ENCODE data around the gene FURIN. TPM values are rescaled to one million over a fixed set of nuclear protein-coding genes. Genes with fewer than 3 reads are reported as not detected.

The FURIN gene
- total and polyA plus RNA-seq, 9 of the 15 experiments (the other 6 are each of a cell fraction or from before 2014, with no cell fraction given) = 0.92 to 99.9 (median 34.8) TPM

GRCh38 chr15:90931828-90932659 is 63.7 kb downstream of the FURIN start, which contains the start of gene HDDC3 (continued):
- TF ChIP-seq AFF1 (IDR thresholded peaks at IDR 0.05; ENCODE audit: low read depth in 1 of 2, partially characterized antibody in 2 of 2) = peak in 1 of 2 experiments; percentile 26
- no peak for TF ChIP-seq GTF2B (IDR thresholded peaks at IDR 0.05; ENCODE audit: extremely low read depth, insufficient read length)
- TF ChIP-seq IRF2 (CRISPR knock-in tag; IDR thresholded peaks at IDR 0.05) = no peak
- TF ChIP-seq HNRNPH1 (optimal IDR thresholded peaks at IDR 0.05; ENCODE audit: low read depth, low read length) = no peak
- 0 out of 2 replicates have a peak, but pooled peaks have one; percentile 43 for TF ChIP-seq ZNF324 (CRISPR knock-in tag; IDR thresholded peaks at IDR 0.05)
- TF ChIP-seq ZC3H11A (IDR thresholded peaks at IDR 0.05; ENCODE audit: low read depth, low read length) = no peak
- peak; percentile 81; the same call in 1 of the 2 replicates for TF ChIP-seq MTA3 (IDR thresholded peaks at IDR 0.05; ENCODE audit: borderline replicate concordance)
- no peak for TF ChIP-seq PRPF4 (IDR thresholded peaks at IDR 0.05; ENCODE audit: insufficient read depth, low read depth, low read length, poor library complexity, severe bottlenecking)
- 0 out of 2 replicates have a peak, but pooled peaks have one; percentile 42 for TF ChIP-seq HDGF (IDR thresholded peaks at IDR 0.05)
- TF ChIP-seq ZBTB34 (CRISPR knock-in tag; IDR thresholded peaks at IDR 0.05) = no peak
- no peak for TF ChIP-seq ZNF586 (CRISPR knock-in tag; conservative IDR thresholded peaks at IDR 0.05)
- TF ChIP-seq MYC (IDR thresholded peaks at IDR 0.05; ENCODE audit: low read depth, low read length) = peak; percentile 80
- TF ChIP-seq MYC (CRISPR knock-in tag; IDR thresholded peaks at IDR 0.05; ENCODE audit: borderline replicate concordance, low read depth) = no peak; the same call in 1 of the 2 replicates
- TF ChIP-seq KDM2B (CRISPR knock-in tag; IDR thresholded peaks at IDR 0.05) = no peak
- no peak for TF ChIP-seq WHSC1 (IDR thresholded peaks at IDR 0.05; ENCODE audit: low read length)
- peak; percentile 60; the same call in 1 of the 2 replicates for TF ChIP-seq GABPB1 (CRISPR knock-in tag; IDR thresholded peaks at IDR 0.05)
- no peak for TF ChIP-seq RNF219 (CRISPR knock-in tag; IDR thresholded peaks at IDR 0.05)
- TF ChIP-seq BRCA1 (IDR thresholded peaks at IDR 0.05) = no peak
- no peak for TF ChIP-seq BRCA1 (CRISPR knock-in tag; IDR thresholded peaks at IDR 0.05)
- TF ChIP-seq U2AF2 (optimal IDR thresholded peaks at IDR 0.05; ENCODE audit: low read depth, low read length) = no peak

All from K562 (cell line).